Thoracic aorta (tissue), 2 donors: ENCODE measurements around the gene KLHL3. TPM values are rescaled to one million over a fixed set of nuclear protein-coding genes. Genes with fewer than 3 reads are reported as not detected.

Source experiments
- ATAC-seq: fragments of 150-250 bp; one replicate; pipeline ENCODE4 v1.8.0; 2017; ENCODE audit warnings: low read depth; ENCODE audit not compliant: insufficient number of reproducible peaks, low FRiP score
- DNase-seq: peaks from one replicate; pipeline ENCODE4 v3.0.0-alpha.2; 2020; ENCODE audit warnings: low spot score
- H3K27ac ChIP-seq, 2 donors: fragments of 200-600 bp; sonication (generic); 1 replicate in 1 of 2; 2 replicates in 1 of 2; pipeline ENCODE4 v1.5.1; 2016; ENCODE audit warnings: mild to moderate bottlenecking in 2 of 2, moderate library complexity in 2 of 2
- H3K27me3 ChIP-seq: fragments of 200-600 bp; sonication (generic); replicated peaks from 2 replicates; pipeline ENCODE4 v1.6.0; 2016; ENCODE audit warnings: mild to moderate bottlenecking; ENCODE audit not compliant: insufficient read depth
- H3K36me3 ChIP-seq: fragments of 200-600 bp; sonication (generic); one replicate; pipeline ENCODE4 v1.5.1; 2016
- H3K4me1 ChIP-seq, 2 donors: fragments of 200-600 bp; sonication (generic); 1 replicate in 1 of 2; 2 replicates in 1 of 2; pipeline versions ENCODE4 v1.5.1 to v1.6.0; 2016; ENCODE audit warnings: low read depth in 2 of 2, mild to moderate bottlenecking in 1 of 2; ENCODE audit not compliant: control insufficient read depth in 1 of 2
- H3K4me3 ChIP-seq: fragments of 200-600 bp; sonication (generic); 2 replicates; pipeline ENCODE4 v1.5.1; 2016; ENCODE audit warnings: mild to moderate bottlenecking
- H3K9me3 ChIP-seq: fragments of 200-600 bp; sonication (generic); 2 replicates; pipeline ENCODE4 v1.5.1; 2016
- CTCF ChIP-seq: fragments of 200-600 bp; sonication (generic); IDR thresholded peaks from one replicate; pipeline ENCODE4 v1.5.1; 2019; ENCODE audit warnings: antibody characterized with exemption
- total RNA-seq, 2 donors: library from RNA; depleted of rRNA; stranded (reverse); fragments of >200 nt; gene quantifications; one replicate each; pipeline versions ENCODE4 v1.1.0 to v1.2.3, GENCODE V29; 2016

Gene KLHL3
- total RNA-seq, 2 donors from 2014 or later = 9.1 to 12.8 TPM

- Histone ChIP-seq H3K27me3 (no peaks in the 10 kb centered on the region), H3K27ac (no peak overlapping the region), H3K9me3 (no peaks in the 10 kb centered on the region), H3K4me1 (peaks cover 0 to 15% of the 10 kb centered on the region in 2 donors), H3K36me3 (peaks cover 3% of the 10 kb centered on the region), H3K4me3 (no peak overlapping the region)
- ATAC-seq = no peak
- TF ChIP-seq CTCF = no peak
- no peak for DNase-seq
These were observed 32.3 kb downstream of the KLHL3 start for GRCh38 chr5:137703565-137703964.

- H3K4me1 ChIP-seq = peaks cover 0 to 15% of the 10 kb centered on the region in 2 donors
- H3K36me3 ChIP-seq = peaks cover 8% of the 10 kb centered on the region
- no peak overlapping the region for H3K4me3 ChIP-seq
- DNase-seq = no peak
- H3K9me3 ChIP-seq = no peaks in the 10 kb centered on the region
- H3K27ac ChIP-seq = no peak overlapping the region
- no peaks in the 10 kb centered on the region for H3K27me3 ChIP-seq
- ATAC-seq = no peak
- no peak for TF ChIP-seq CTCF
These were observed 35.6 kb downstream of the KLHL3 start for GRCh38 chr5:137700282-137700680.

- Histone ChIP-seq H3K9me3 (no peaks in the 10 kb centered on the region), H3K4me1 (peaks cover 0 to 15% of the 10 kb centered on the region in 2 donors), H3K4me3 (no peak overlapping the region), H3K27me3 (no peaks in the 10 kb centered on the region), H3K27ac (no peak overlapping the region), H3K36me3 (peaks cover 8% of the 10 kb centered on the region)
- no peak for TF ChIP-seq CTCF
- no peak for ATAC-seq
- no peak for DNase-seq
These were observed 36.3 kb downstream of the KLHL3 start for GRCh38 chr5:137699336-137700281.

GRCh38 chr5:137696481-137696880, 39.4 kb downstream of the KLHL3 start:
- Histone ChIP-seq H3K4me3 (no peak overlapping the region), H3K4me1 (peaks cover 0 to 15% of the 10 kb centered on the region in 2 donors), H3K27ac (no peak overlapping the region), H3K27me3 (no peaks in the 10 kb centered on the region), H3K9me3 (no peaks in the 10 kb centered on the region), H3K36me3 (peaks cover 13% of the 10 kb centered on the region)
- no peak for TF ChIP-seq CTCF
- no peak for ATAC-seq
- no peak for DNase-seq

GRCh38 chr5:137695651-137696428, 40.0 kb downstream of the KLHL3 start:
- Histone ChIP-seq H3K27ac (no peak overlapping the region), H3K36me3 (peaks cover 13% of the 10 kb centered on the region), H3K27me3 (no peaks in the 10 kb centered on the region), H3K4me1 (peaks cover 0 to 20% of the 10 kb centered on the region in 2 donors), H3K4me3 (no peak overlapping the region), H3K9me3 (no peaks in the 10 kb centered on the region)
- ATAC-seq = no peak
- no peak for DNase-seq
- no peak for TF ChIP-seq CTCF
